ENCODE results near the gene NTM. TPM values are rescaled to one million over a fixed set of nuclear protein-coding genes. Genes with fewer than 3 reads are reported as not detected.

Gene NTM
- polyA plus RNA-seq, 1 donor from 2014 or later, result 39.4 TPM

- Histone ChIP-seq H3K79me2 (replicated peaks; ENCODE audit: insufficient read depth, low read length) (no peaks in the 10 kb centered on the region), H3F3A (ENCODE audit: insufficient read depth, low read length, poor library complexity, severe bottlenecking) (no peaks in the 10 kb centered on the region), H3K36me3 (ENCODE audit: insufficient read depth, low read length) (no peaks in the 10 kb centered on the region), H3K27me3 (ENCODE audit: insufficient read depth, low read depth, low read length) (no peaks in the 10 kb centered on the region), H3K4me3 (ENCODE audit: low read length) (no peak overlapping the region), H2AFZ (ENCODE audit: low read depth, low read length) (no peak overlapping the region), H3K27ac (ENCODE audit: low read length) (no peak overlapping the region), H3K9me2 (ENCODE audit: insufficient read depth, low read length) (no peaks in the 10 kb centered on the region), H3K4me2 (ENCODE audit: low read length) (no peak overlapping the region), H4K20me1 (ENCODE audit: insufficient read depth) (no peaks in the 10 kb centered on the region), H3K9me3 (ENCODE audit: low read length) (no peaks in the 10 kb centered on the region), H3K9ac (ENCODE audit: low read length) (no peak overlapping the region)
- TF ChIP-seq SMC3 (conservative IDR thresholded peaks at IDR 0.05; ENCODE audit: poor library complexity) (no peak), POLR2AphosphoS5 (IDR thresholded peaks at IDR 0.05) (no peak), TAF1 (IDR thresholded peaks at IDR 0.05; ENCODE audit: low read depth) (no peak), EP300 (conservative IDR thresholded peaks at IDR 0.05; ENCODE audit: poor library complexity, severe bottlenecking) (no peak), CTCF (IDR thresholded peaks at IDR 0.05; ENCODE audit: poor library complexity, severe bottlenecking) (no peak), MXI1 (conservative IDR thresholded peaks at IDR 0.05; ENCODE audit: poor library complexity, severe bottlenecking) (no peak), EZH2 (IDR thresholded peaks at IDR 0.05; ENCODE audit: borderline replicate concordance, insufficient read depth, low read length, poor library complexity, severe bottlenecking) (no peak), RAD21 (conservative IDR thresholded peaks at IDR 0.05) (no peak)
- TF ChIP-seq, protein P1, sequence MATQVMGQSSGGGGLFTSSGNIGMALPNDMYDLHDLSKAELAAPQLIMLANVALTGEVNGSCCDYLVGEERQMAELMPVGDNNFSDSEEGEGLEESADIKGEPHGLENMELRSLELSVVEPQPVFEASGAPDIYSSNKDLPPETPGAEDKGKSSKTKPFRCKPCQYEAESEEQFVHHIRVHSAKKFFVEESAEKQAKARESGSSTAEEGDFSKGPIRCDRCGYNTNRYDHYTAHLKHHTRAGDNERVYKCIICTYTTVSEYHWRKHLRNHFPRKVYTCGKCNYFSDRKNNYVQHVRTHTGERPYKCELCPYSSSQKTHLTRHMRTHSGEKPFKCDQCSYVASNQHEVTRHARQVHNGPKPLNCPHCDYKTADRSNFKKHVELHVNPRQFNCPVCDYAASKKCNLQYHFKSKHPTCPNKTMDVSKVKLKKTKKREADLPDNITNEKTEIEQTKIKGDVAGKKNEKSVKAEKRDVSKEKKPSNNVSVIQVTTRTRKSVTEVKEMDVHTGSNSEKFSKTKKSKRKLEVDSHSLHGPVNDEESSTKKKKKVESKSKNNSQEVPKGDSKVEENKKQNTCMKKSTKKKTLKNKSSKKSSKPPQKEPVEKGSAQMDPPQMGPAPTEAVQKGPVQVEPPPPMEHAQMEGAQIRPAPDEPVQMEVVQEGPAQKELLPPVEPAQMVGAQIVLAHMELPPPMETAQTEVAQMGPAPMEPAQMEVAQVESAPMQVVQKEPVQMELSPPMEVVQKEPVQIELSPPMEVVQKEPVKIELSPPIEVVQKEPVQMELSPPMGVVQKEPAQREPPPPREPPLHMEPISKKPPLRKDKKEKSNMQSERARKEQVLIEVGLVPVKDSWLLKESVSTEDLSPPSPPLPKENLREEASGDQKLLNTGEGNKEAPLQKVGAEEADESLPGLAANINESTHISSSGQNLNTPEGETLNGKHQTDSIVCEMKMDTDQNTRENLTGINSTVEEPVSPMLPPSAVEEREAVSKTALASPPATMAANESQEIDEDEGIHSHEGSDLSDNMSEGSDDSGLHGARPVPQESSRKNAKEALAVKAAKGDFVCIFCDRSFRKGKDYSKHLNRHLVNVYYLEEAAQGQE (IDR thresholded peaks at IDR 0.05; ENCODE audit: borderline replicate concordance), result no peak
Observed at GRCh38 chr11:131940126-131940525, 569.7 kb downstream of the NTM start.

DNA sequence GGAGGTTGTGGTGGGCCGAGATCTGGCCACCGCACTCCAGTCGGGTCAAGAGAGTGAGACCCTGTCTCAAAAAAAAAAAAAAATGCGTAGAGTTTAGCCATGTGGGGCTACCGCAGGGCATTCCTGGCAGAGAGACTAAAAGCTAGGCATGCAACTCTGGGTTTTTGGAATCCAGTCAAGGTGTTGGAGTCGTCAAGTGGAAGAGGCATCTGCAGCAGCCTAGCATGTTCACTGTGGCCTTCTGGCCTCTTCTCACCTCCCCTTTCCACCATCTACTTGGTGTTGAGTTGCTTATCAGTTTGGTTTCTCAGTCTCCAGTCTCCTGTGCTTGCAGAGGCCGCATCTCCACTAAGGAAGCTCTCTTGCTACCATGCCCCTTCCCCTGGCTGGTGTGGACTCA, 572.5 kb downstream of the NTM start:
- H3K9me2 ChIP-seq (ENCODE audit: insufficient read depth, low read length), result no peaks in the 10 kb centered on the region
- H3K27me3 ChIP-seq (ENCODE audit: insufficient read depth, low read depth, low read length), result no peaks in the 10 kb centered on the region
- H3K79me2 ChIP-seq (replicated peaks; ENCODE audit: insufficient read depth, low read length), result no peaks in the 10 kb centered on the region
- H3K36me3 ChIP-seq (ENCODE audit: insufficient read depth, low read length), result no peaks in the 10 kb centered on the region
- no peak for TF ChIP-seq EZH2 (IDR thresholded peaks at IDR 0.05; ENCODE audit: borderline replicate concordance, insufficient read depth, low read length, poor library complexity, severe bottlenecking)
- no peak for TF ChIP-seq EP300 (conservative IDR thresholded peaks at IDR 0.05; ENCODE audit: poor library complexity, severe bottlenecking)
- TF ChIP-seq MXI1 (conservative IDR thresholded peaks at IDR 0.05; ENCODE audit: poor library complexity, severe bottlenecking), result no peak
- TF ChIP-seq, protein P1 (IDR thresholded peaks at IDR 0.05; ENCODE audit: borderline replicate concordance), result no peak
- TF ChIP-seq TAF1 (IDR thresholded peaks at IDR 0.05; ENCODE audit: low read depth), result no peak
- TF ChIP-seq CTCF (IDR thresholded peaks at IDR 0.05; ENCODE audit: poor library complexity, severe bottlenecking), result no peak
- no peak for TF ChIP-seq POLR2AphosphoS5 (IDR thresholded peaks at IDR 0.05)
- no peak for TF ChIP-seq RAD21 (conservative IDR thresholded peaks at IDR 0.05)
- TF ChIP-seq SMC3 (conservative IDR thresholded peaks at IDR 0.05; ENCODE audit: poor library complexity), result no peak
- H2AFZ ChIP-seq (ENCODE audit: low read depth, low read length), result no peak overlapping the region
- H3K4me2 ChIP-seq (ENCODE audit: low read length), result no peak overlapping the region
- H3K4me3 ChIP-seq (ENCODE audit: low read length), result no peak overlapping the region
- no peak overlapping the region for H3K9ac ChIP-seq (ENCODE audit: low read length)
- no peak overlapping the region for H3K27ac ChIP-seq (ENCODE audit: low read length)
- no peaks in the 10 kb centered on the region for H4K20me1 ChIP-seq (ENCODE audit: insufficient read depth)
- no peaks in the 10 kb centered on the region for H3K9me3 ChIP-seq (ENCODE audit: low read length)
- H3F3A ChIP-seq (ENCODE audit: insufficient read depth, low read length, poor library complexity, severe bottlenecking), result no peaks in the 10 kb centered on the region

All from neural cell (in vitro differentiated cells).